H1 (cell line): Measurements from ENCODE around the gene KANSL2. TPM values are rescaled to one million over a fixed set of nuclear protein-coding genes. Genes with fewer than 3 reads are reported as not detected.
"Not testable (repeated sequence)": the region's sequence is repeated elsewhere in the genome, so short reads cannot be mapped to it uniquely, and the experiment has no call there.

Experiments
- CTCF ChIA-PET: fragments of 300-600 bp; sonication (Branson Sonifier 250); formaldehyde crosslinking; loops from one replicate; lab custom pipeline; 2021; ENCODE audit not compliant: partially characterized antibody; lab: Charles Lee
- POLR2A ChIA-PET: fragments of 300-600 bp; sonication (Branson Sonifier 250); formaldehyde crosslinking; loops from one replicate; lab custom pipeline; 2021; ENCODE audit warnings: inconsistent platforms; ENCODE audit not compliant: partially characterized antibody; lab: Charles Lee
- DNase-seq, 2 experiments: peaks; one replicate each; pipeline versions ENCODE4 v3.0.0 to v3.0.0-alpha.2; 2010 to 2022; ENCODE audit warnings: low spot score in 2 of 2, low read depth in 1 of 2, mixed read lengths in 1 of 2
- FAIRE-seq: peaks from 2 replicates; lab custom pipeline; 2011; peaks lifted over from hg19 to GRCh38; lab: Jason Lieb, UNC
- H2AFZ ChIP-seq: 2 replicates; pipeline ENCODE4 v1.8.1; 2012; ENCODE audit warnings: low read length, inconsistent platforms
- H2AK5ac ChIP-seq: 2 replicates; pipeline ENCODE4 v1.6.1; 2013; ENCODE audit warnings: low read depth, low read length
- H2BK120ac ChIP-seq: replicated peaks from 2 replicates; pipeline ENCODE3; 2013; ENCODE audit warnings: low read depth, low read length, inconsistent platforms
- H2BK12ac ChIP-seq: 2 replicates; pipeline ENCODE4 v1.6.1; 2013; ENCODE audit warnings: low read depth, low read length
- H2BK15ac ChIP-seq: 2 replicates; pipeline ENCODE4 v1.6.1; 2013; ENCODE audit warnings: low read length
- H2BK20ac ChIP-seq: 2 replicates; pipeline ENCODE4 v1.6.1; 2013; ENCODE audit warnings: low read length
- H2BK5ac ChIP-seq: 2 replicates; pipeline ENCODE4 v1.6.1; 2013; ENCODE audit warnings: low read depth, low read length
- H3K14ac ChIP-seq: 2 replicates; pipeline ENCODE4 v1.6.1; 2013; ENCODE audit warnings: inconsistent platforms; ENCODE audit not compliant: insufficient read length
- H3K18ac ChIP-seq: 2 replicates; pipeline ENCODE4 v1.6.1; 2013; ENCODE audit warnings: low read length; ENCODE audit errors: extremely low read depth
- H3K23ac ChIP-seq: 2 replicates; pipeline ENCODE4 v1.6.1; 2013; ENCODE audit warnings: inconsistent platforms; ENCODE audit not compliant: insufficient read length
- H3K23me2 ChIP-seq: 2 replicates; pipeline ENCODE4 v1.6.1; 2013; ENCODE audit warnings: low read depth, low read length
- H3K27ac ChIP-seq: 2 replicates; pipeline ENCODE4 v1.6.1; 2011; ENCODE audit warnings: low read depth, low read length, inconsistent platforms
- H3K27me3 ChIP-seq, 4 experiments: replicated peaks in 1 of 4; 1 replicate in 1 of 4; 2 replicates in 3 of 4; pipeline versions ENCODE4 v1.6.1 to v1.8.1; 2011 to 2013; ENCODE audit warnings: low read length in 3 of 4, mild to moderate bottlenecking in 3 of 4, inconsistent platforms in 2 of 4, mixed read lengths in 2 of 4, moderate library complexity in 1 of 4; ENCODE audit not compliant: control insufficient read depth in 3 of 4, insufficient read depth in 3 of 4; ENCODE audit errors: extremely low read depth in 1 of 4
- H3K36me3 ChIP-seq, 4 experiments: 2 replicates each; pipeline versions ENCODE4 v1.6.1 to v1.8.1; 2011 to 2013; ENCODE audit warnings: mild to moderate bottlenecking in 4 of 4, low read length in 3 of 4, moderate library complexity in 2 of 4, control low read depth in 1 of 4, inconsistent platforms in 1 of 4; ENCODE audit not compliant: insufficient read depth in 4 of 4, control insufficient read depth in 2 of 4
- H3K4ac ChIP-seq: replicated peaks from 2 replicates; pipeline ENCODE3; 2013; ENCODE audit warnings: low read length, low read depth, mixed read lengths, inconsistent platforms; ENCODE audit not compliant: insufficient read length
- H3K4me1 ChIP-seq, 4 experiments: replicated peaks in 1 of 4; 1 replicate in 1 of 4; 2 replicates in 3 of 4; pipeline versions ENCODE4 v1.6.1 to v1.8.1; 2011 to 2013; ENCODE audit warnings: low read length in 3 of 4, inconsistent platforms in 2 of 4, mixed read lengths in 1 of 4; ENCODE audit not compliant: insufficient read depth in 4 of 4, control insufficient read depth in 3 of 4
- H3K4me2 ChIP-seq, 2 experiments: 2 replicates each; pipeline versions ENCODE4 v1.6.1 to v1.8.1; 2011 to 2013; ENCODE audit warnings: low read depth in 2 of 2, low read length in 2 of 2, control low read depth in 1 of 2, inconsistent platforms in 1 of 2, mild to moderate bottlenecking in 1 of 2; ENCODE audit not compliant: insufficient read depth in 1 of 2
- H3K4me3 ChIP-seq, 4 experiments: fragments of 200-600, 300-600 bp in 1 of 4; sonication (generic), shearing (Covaris generic), sonication (Bioruptor Twin) in 1 of 4; 2 replicates each; pipeline versions ENCODE4 v1.5.1 to v1.8.1; 2011 to 2016; ENCODE audit warnings: low read length in 4 of 4, low read depth in 3 of 4, control low read depth in 2 of 4, inconsistent platforms in 2 of 4, mild to moderate bottlenecking in 2 of 4, mixed read lengths in 1 of 4, moderate library complexity in 1 of 4; ENCODE audit not compliant: insufficient read depth in 2 of 4; ENCODE audit errors: extremely low read depth in 1 of 4
- H3K56ac ChIP-seq: replicated peaks from 2 replicates; pipeline ENCODE3; 2013; ENCODE audit warnings: low read depth, mild to moderate bottlenecking, mixed read lengths, low read length, inconsistent platforms; ENCODE audit not compliant: insufficient read length
- H3K79me1 ChIP-seq: 2 replicates; pipeline ENCODE4 v1.6.1; 2013; ENCODE audit warnings: low read depth, low read length, control low read depth
- H3K79me2 ChIP-seq, 2 experiments: 2 replicates each; pipeline versions ENCODE4 v1.6.1 to v1.8.1; 2012 to 2013; ENCODE audit warnings: low read length in 2 of 2, mild to moderate bottlenecking in 2 of 2, inconsistent platforms in 1 of 2; ENCODE audit not compliant: insufficient read depth in 2 of 2, control insufficient read depth in 1 of 2
- H3K9ac ChIP-seq, 4 experiments: replicated peaks in 1 of 4; 1 replicate in 1 of 4; 2 replicates in 3 of 4; pipeline versions ENCODE4 v1.6.1 to v1.8.1; 2011 to 2013; ENCODE audit warnings: low read depth in 3 of 4, low read length in 3 of 4, control low read depth in 2 of 4, mild to moderate bottlenecking in 2 of 4, moderate library complexity in 2 of 4, inconsistent platforms in 1 of 4; ENCODE audit errors: extremely low read depth in 1 of 4
- H3K9me3 ChIP-seq, 2 experiments: 2 replicates each; pipeline versions ENCODE4 v1.6.1 to v1.8.1; 2012 to 2013; ENCODE audit warnings: mild to moderate bottlenecking in 2 of 2, moderate library complexity in 2 of 2, control low read depth in 1 of 2, inconsistent platforms in 1 of 2, low read depth in 1 of 2, low read length in 1 of 2, mixed read lengths in 1 of 2; ENCODE audit not compliant: insufficient read depth in 2 of 2
- H4K20me1 ChIP-seq, 2 experiments: replicated peaks in 1 of 2; 2 replicates each; pipeline versions ENCODE3 to v1.8.1; 2011 to 2013; ENCODE audit warnings: inconsistent platforms in 2 of 2, low read length in 2 of 2, mild to moderate bottlenecking in 1 of 2; ENCODE audit not compliant: insufficient read depth in 2 of 2, control insufficient read depth in 1 of 2
- H4K5ac ChIP-seq: 2 replicates; pipeline ENCODE4 v1.6.1; 2013; ENCODE audit warnings: low read length, low read depth, mixed read lengths, inconsistent platforms; ENCODE audit not compliant: insufficient read length
- H4K8ac ChIP-seq: 2 replicates; pipeline ENCODE4 v1.8.0; 2013; ENCODE audit warnings: mild to moderate bottlenecking, moderate library complexity, low read length, inconsistent platforms; ENCODE audit not compliant: insufficient read depth; ENCODE audit errors: extremely low read depth
- H4K91ac ChIP-seq: replicated peaks from 2 replicates; pipeline ENCODE3; 2013; ENCODE audit warnings: low read length, mixed read lengths, inconsistent platforms; ENCODE audit not compliant: insufficient read length
- WGBS, 2 experiments: shearing (Covaris generic) in 1 of 2; methylation state at CpG; one replicate each; pipeline versions ENCODE4 v1.1.6 to v1.1.7; 2013 to 2015; ENCODE audit warnings: low lambda C conversion rate in 2 of 2, mixed read lengths in 2 of 2, inconsistent platforms in 1 of 2, low coverage in 1 of 2, missing lambda C conversion rate in 1 of 2; ENCODE audit not compliant: insufficient replicate concordance in 2 of 2, insufficient coverage in 1 of 2, insufficient read length in 1 of 2; ENCODE audit errors: extremely low coverage in 1 of 2, missing lambda C conversion rate in 1 of 2; 5-methylcytosine and 5-hydroxymethylcytosine counted together
- polyA plus RNA-seq, 7 experiments: library from polyadenylated mRNA; depleted of rRNA in 3 of 7; stranded (reverse) in 5 of 7; unstranded in 2 of 7; fragments of >200 nt in 5 of 7; fragments of 200-250 nt in 2 of 7; gene quantifications; 1 replicate in 5 of 7; 2 replicates in 1 of 7; 4 replicates in 1 of 7; pipeline versions ENCODE4 v1.2.1 to v1.2.3, GENCODE V29; 2011 to 2013; ENCODE audit warnings: missing spikeins in 2 of 7, mixed read lengths in 2 of 7
- total RNA-seq: library from RNA; stranded (reverse); fragmentation: NEBNext Ultra II Directional; extraction: Animal tissue kit (Norgen Biotek cat#: 25700); gene quantifications from 2 replicates; pipeline ENCODE4 v1.2.1, GENCODE V29; 2021

The KANSL2 gene
- total and polyA plus RNA-seq, 2 of the 8 experiments (the other 6 are each of a cell fraction or from before 2014, with no cell fraction given) = 48.4 to 50.7 TPM

- H3K36me3 ChIP-seq, H4K91ac ChIP-seq, H3K9ac ChIP-seq, H3K79me1 ChIP-seq, DNase-seq, H3K9me3 ChIP-seq, H3K56ac ChIP-seq, H2BK12ac ChIP-seq, H3K18ac ChIP-seq, H4K20me1 ChIP-seq, H3K14ac ChIP-seq, H3K4ac ChIP-seq, H4K5ac ChIP-seq, H3K79me2 ChIP-seq, H4K8ac ChIP-seq, H3K23me2 ChIP-seq, POLR2A ChIA-PET, H3K4me3 ChIP-seq, H2BK15ac ChIP-seq, H2BK5ac ChIP-seq, H3K23ac ChIP-seq, H2BK20ac ChIP-seq, FAIRE-seq, H3K4me1 ChIP-seq, H2AFZ ChIP-seq, H2AK5ac ChIP-seq, H2BK120ac ChIP-seq, H3K27ac ChIP-seq, H3K4me2 ChIP-seq, H3K27me3 ChIP-seq: not testable (repeated sequence)
- CTCF ChIA-PET = interaction anchor here (1.9 to 13.0 kb wide), 2 partner anchors 81 to 172 kb away, joined by 5 to 388 read pairs; no protein-coding TSS in a partner anchor
- WGBS, 2 experiments = 93% methylated on average over 7 of the region's 7 CpGs; no CpG with 5 or more reads in 1 of the 2 experiments
Measured at GRCh38 chr12:48622997-48623396, 59.0 kb downstream of the KANSL2 start.
